Neural cell (in vitro differentiated cells): ENCODE data around the gene WDR4. TPM values are rescaled to one million over a fixed set of nuclear protein-coding genes. Genes with fewer than 3 reads are reported as not detected.

Experiments used
- H2AFZ ChIP-seq: fragments of 200-600, 300-800 bp; sonication (generic), shearing (Covaris generic); 2 replicates; pipeline ENCODE4 v1.6.0; 2014; ENCODE audit warnings: low read depth, mild to moderate bottlenecking, antibody characterized with exemption, low read length, moderate library complexity
- H3F3A ChIP-seq: fragments of 200-600 bp; shearing (Covaris generic); 2 replicates; pipeline ENCODE4 v1.6.1; 2016; ENCODE audit warnings: mild to moderate bottlenecking, moderate library complexity, mixed read lengths, antibody characterized with exemption, low read length; ENCODE audit not compliant: insufficient read depth, poor library complexity, severe bottlenecking
- H3K27ac ChIP-seq: fragments of 200-600, 300-800 bp; sonication (generic), shearing (Covaris generic); 2 replicates; pipeline ENCODE4 v1.5.1; 2014; ENCODE audit warnings: mild to moderate bottlenecking, low read length, moderate library complexity
- H3K27me3 ChIP-seq: fragments of 300-800, 200-600 bp; sonication (generic), shearing (Covaris generic); 2 replicates; pipeline ENCODE4 v1.6.0; 2014; ENCODE audit warnings: mild to moderate bottlenecking, low read depth, low read length, moderate library complexity; ENCODE audit not compliant: insufficient read depth
- H3K36me3 ChIP-seq: fragments of 300-800, 200-600 bp; sonication (generic), shearing (Covaris generic); 2 replicates; pipeline ENCODE4 v1.5.1; 2014; ENCODE audit warnings: mild to moderate bottlenecking, antibody characterized with exemption, low read length, moderate library complexity; ENCODE audit not compliant: insufficient read depth
- H3K4me2 ChIP-seq: fragments of 300-800, 200-600 bp; sonication (generic), shearing (Covaris generic); 2 replicates; pipeline ENCODE4 v1.6.0; 2014; ENCODE audit warnings: mild to moderate bottlenecking, low read length
- H3K4me3 ChIP-seq: fragments of 300-800, 200-600 bp; sonication (generic), shearing (Covaris generic); 2 replicates; pipeline ENCODE4 v1.5.1; 2014; ENCODE audit warnings: mild to moderate bottlenecking, low read length, moderate library complexity
- H3K79me2 ChIP-seq: fragments of 200-600 bp; shearing (Covaris generic); replicated peaks from 2 replicates; pipeline ENCODE4 v1.6.0; 2014; ENCODE audit warnings: mild to moderate bottlenecking, low read length, moderate library complexity; ENCODE audit not compliant: insufficient read depth
- H3K9ac ChIP-seq: fragments of 300-800, 200-600 bp; sonication (generic), shearing (Covaris generic); 2 replicates; pipeline ENCODE4 v1.6.1; 2016; ENCODE audit warnings: mild to moderate bottlenecking, low read length, mixed read lengths
- H3K9me2 ChIP-seq: fragments of 200-600 bp; shearing (Covaris generic); 2 replicates; pipeline ENCODE4 v1.6.1; 2016; ENCODE audit warnings: mild to moderate bottlenecking, low read length, mixed read lengths; ENCODE audit not compliant: insufficient read depth
- H3K9me3 ChIP-seq: fragments of 200-600, 300-800 bp; sonication (generic), shearing (Covaris generic); 2 replicates; pipeline ENCODE4 v1.6.1; 2016; ENCODE audit warnings: mild to moderate bottlenecking, mixed run types, low read length, moderate library complexity, mixed read lengths
- H4K20me1 ChIP-seq: fragments of 200-600 bp; shearing (Covaris generic); 2 replicates; pipeline ENCODE4 v1.6.1; 2016; ENCODE audit warnings: mild to moderate bottlenecking, mixed run types; ENCODE audit not compliant: insufficient read depth
- EP300 ChIP-seq: fragments of 450-650 bp; conservative IDR thresholded peaks from 2 replicates; pipeline ENCODE4 v1.6.1; 2014; ENCODE audit warnings: antibody characterized with exemption, mild to moderate bottlenecking, moderate library complexity; ENCODE audit not compliant: poor library complexity, severe bottlenecking
- EZH2 ChIP-seq: fragments of 200-600, 300-800 bp; shearing (Covaris generic), sonication (generic); IDR thresholded peaks from 2 replicates; pipeline ENCODE4 v1.6.1; 2014; ENCODE audit warnings: antibody characterized with exemption, low read length, borderline replicate concordance, mild to moderate bottlenecking; ENCODE audit not compliant: insufficient read depth, poor library complexity, severe bottlenecking
- MXI1 ChIP-seq: fragments of 450-650 bp; conservative IDR thresholded peaks from 2 replicates; pipeline ENCODE4 v1.6.1; 2014; ENCODE audit warnings: antibody characterized with exemption, mild to moderate bottlenecking; ENCODE audit not compliant: poor library complexity, severe bottlenecking
- POLR2AphosphoS5 ChIP-seq: IDR thresholded peaks from 2 replicates; pipeline ENCODE4 v1.6.1; 2012
- RAD21 ChIP-seq: fragments of 450-650 bp; conservative IDR thresholded peaks from 2 replicates; pipeline ENCODE4 v1.6.1; 2014; ENCODE audit warnings: antibody characterized with exemption, mild to moderate bottlenecking, moderate library complexity
- SMC3 ChIP-seq: fragments of 450-650 bp; conservative IDR thresholded peaks from 2 replicates; pipeline ENCODE4 v1.6.1; 2014; ENCODE audit warnings: antibody characterized with exemption, mild to moderate bottlenecking, moderate library complexity; ENCODE audit not compliant: poor library complexity
- TAF1 ChIP-seq: IDR thresholded peaks from 2 replicates; pipeline ENCODE4 v1.6.1; 2012; ENCODE audit warnings: low read depth
- polyA plus RNA-seq: library from polyadenylated mRNA; depleted of rRNA; stranded (reverse); fragments of >200 nt; gene quantifications from 2 replicates; pipeline ENCODE4 v1.2.3, GENCODE V29; 2014
- TF ChIP-seq, protein P1 (sequence below): fragments of 450-650 bp; IDR thresholded peaks from 2 replicates; pipeline ENCODE4 v1.5.1; 2014; ENCODE audit warnings: antibody characterized with exemption, mild to moderate bottlenecking, moderate library complexity; ENCODE audit not compliant: poor library complexity, severe bottlenecking
- TF ChIP-seq, protein P2 (sequence below): IDR thresholded peaks from 2 replicates; pipeline ENCODE4 v1.6.1; 2012; ENCODE audit warnings: borderline replicate concordance

WDR4 gene
- polyA plus RNA-seq, 1 donor from 2014 or later: 9.2 TPM

DNA sequence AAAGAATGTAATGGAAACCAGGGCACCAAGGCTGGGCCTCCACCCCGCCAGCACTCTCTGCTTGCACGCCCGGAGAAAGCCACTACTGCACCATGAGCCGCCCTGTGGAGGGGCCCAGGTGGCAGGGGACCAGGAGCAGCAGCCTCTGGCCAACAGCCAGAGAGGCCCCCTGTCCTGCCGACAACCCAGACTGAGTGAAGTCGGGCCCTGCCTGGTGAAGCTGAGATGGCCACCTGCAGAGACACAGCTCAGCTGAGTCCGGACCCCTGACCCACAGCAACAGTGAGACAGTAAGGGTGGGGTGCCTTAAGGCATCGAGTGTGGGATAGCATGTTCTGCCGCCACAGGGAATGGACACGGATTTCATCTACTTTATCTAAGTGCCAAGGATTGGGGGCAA lies 28.9 kb downstream of the WDR4 start:
- H3K4me2 ChIP-seq: no peak overlapping the region
- H3K4me3 ChIP-seq: no peak overlapping the region
- no peak overlapping the region for H2AFZ ChIP-seq
- H3K79me2 ChIP-seq: no peaks in the 10 kb centered on the region
- TF ChIP-seq SMC3 (no peak), EZH2 (no peak), TAF1 (no peak), RAD21 (no peak), MXI1 (no peak), EP300 (no peak), POLR2AphosphoS5 (no peak)
- TF ChIP-seq, protein P1, sequence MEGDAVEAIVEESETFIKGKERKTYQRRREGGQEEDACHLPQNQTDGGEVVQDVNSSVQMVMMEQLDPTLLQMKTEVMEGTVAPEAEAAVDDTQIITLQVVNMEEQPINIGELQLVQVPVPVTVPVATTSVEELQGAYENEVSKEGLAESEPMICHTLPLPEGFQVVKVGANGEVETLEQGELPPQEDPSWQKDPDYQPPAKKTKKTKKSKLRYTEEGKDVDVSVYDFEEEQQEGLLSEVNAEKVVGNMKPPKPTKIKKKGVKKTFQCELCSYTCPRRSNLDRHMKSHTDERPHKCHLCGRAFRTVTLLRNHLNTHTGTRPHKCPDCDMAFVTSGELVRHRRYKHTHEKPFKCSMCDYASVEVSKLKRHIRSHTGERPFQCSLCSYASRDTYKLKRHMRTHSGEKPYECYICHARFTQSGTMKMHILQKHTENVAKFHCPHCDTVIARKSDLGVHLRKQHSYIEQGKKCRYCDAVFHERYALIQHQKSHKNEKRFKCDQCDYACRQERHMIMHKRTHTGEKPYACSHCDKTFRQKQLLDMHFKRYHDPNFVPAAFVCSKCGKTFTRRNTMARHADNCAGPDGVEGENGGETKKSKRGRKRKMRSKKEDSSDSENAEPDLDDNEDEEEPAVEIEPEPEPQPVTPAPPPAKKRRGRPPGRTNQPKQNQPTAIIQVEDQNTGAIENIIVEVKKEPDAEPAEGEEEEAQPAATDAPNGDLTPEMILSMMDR: no peak
- TF ChIP-seq, protein P2, sequence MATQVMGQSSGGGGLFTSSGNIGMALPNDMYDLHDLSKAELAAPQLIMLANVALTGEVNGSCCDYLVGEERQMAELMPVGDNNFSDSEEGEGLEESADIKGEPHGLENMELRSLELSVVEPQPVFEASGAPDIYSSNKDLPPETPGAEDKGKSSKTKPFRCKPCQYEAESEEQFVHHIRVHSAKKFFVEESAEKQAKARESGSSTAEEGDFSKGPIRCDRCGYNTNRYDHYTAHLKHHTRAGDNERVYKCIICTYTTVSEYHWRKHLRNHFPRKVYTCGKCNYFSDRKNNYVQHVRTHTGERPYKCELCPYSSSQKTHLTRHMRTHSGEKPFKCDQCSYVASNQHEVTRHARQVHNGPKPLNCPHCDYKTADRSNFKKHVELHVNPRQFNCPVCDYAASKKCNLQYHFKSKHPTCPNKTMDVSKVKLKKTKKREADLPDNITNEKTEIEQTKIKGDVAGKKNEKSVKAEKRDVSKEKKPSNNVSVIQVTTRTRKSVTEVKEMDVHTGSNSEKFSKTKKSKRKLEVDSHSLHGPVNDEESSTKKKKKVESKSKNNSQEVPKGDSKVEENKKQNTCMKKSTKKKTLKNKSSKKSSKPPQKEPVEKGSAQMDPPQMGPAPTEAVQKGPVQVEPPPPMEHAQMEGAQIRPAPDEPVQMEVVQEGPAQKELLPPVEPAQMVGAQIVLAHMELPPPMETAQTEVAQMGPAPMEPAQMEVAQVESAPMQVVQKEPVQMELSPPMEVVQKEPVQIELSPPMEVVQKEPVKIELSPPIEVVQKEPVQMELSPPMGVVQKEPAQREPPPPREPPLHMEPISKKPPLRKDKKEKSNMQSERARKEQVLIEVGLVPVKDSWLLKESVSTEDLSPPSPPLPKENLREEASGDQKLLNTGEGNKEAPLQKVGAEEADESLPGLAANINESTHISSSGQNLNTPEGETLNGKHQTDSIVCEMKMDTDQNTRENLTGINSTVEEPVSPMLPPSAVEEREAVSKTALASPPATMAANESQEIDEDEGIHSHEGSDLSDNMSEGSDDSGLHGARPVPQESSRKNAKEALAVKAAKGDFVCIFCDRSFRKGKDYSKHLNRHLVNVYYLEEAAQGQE: no peak
- no peak overlapping the region for H3K27ac ChIP-seq
- no peaks in the 10 kb centered on the region for H3F3A ChIP-seq
- no peaks in the 10 kb centered on the region for H3K27me3 ChIP-seq
- no peaks in the 10 kb centered on the region for H3K9me2 ChIP-seq
- H4K20me1 ChIP-seq: no peaks in the 10 kb centered on the region
- no peak overlapping the region for H3K9ac ChIP-seq
- no peaks in the 10 kb centered on the region for H3K9me3 ChIP-seq
- H3K36me3 ChIP-seq: peaks cover under 1% of the 10 kb centered on the region

DNA sequence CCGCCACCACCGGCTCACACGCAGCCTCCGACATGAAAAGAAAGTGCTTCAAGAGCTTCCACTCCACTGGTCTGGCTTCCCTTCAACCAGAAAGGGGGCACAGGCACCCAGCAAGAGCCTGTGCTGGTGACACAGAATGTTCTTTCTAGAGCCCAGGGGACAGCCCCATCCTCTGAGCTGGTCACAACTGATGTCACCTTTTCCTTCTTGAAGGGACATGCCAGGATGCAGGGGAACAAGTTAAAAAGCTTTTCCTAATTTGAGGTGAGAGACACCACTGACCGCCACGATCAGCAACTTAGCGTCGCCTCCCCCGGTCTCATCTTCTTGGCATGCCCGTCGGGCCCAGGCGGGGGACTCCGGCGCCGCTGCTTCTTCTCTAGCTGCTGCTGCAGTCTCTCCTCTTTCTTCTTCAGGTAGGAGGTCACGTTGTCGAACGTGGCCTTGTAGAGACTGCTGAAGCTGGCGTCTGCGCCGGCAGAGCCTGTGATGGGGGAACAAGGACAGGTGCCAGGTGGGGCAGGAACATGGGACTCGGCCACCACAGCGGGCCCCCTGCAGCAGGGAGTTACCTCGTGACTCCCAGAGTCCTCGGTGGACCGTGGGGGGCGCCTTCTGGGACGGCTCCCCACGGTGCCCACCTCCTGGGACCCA lies 29.5 kb downstream of the WDR4 start:
- H3K9me3 ChIP-seq: no peaks in the 10 kb centered on the region
- H3F3A ChIP-seq: no peaks in the 10 kb centered on the region
- H2AFZ ChIP-seq: no peak overlapping the region
- H3K4me2 ChIP-seq: no peak overlapping the region
- no peaks in the 10 kb centered on the region for H3K27me3 ChIP-seq
- TF ChIP-seq MXI1: no peak
- H3K79me2 ChIP-seq: no peaks in the 10 kb centered on the region
- H3K9ac ChIP-seq: no peak overlapping the region
- no peaks in the 10 kb centered on the region for H4K20me1 ChIP-seq
- no peak overlapping the region for H3K27ac ChIP-seq
- no peaks in the 10 kb centered on the region for H3K36me3 ChIP-seq
- no peaks in the 10 kb centered on the region for H3K9me2 ChIP-seq
- no peak overlapping the region for H3K4me3 ChIP-seq
